ENCODE data around the gene KAZN.

DNA sequence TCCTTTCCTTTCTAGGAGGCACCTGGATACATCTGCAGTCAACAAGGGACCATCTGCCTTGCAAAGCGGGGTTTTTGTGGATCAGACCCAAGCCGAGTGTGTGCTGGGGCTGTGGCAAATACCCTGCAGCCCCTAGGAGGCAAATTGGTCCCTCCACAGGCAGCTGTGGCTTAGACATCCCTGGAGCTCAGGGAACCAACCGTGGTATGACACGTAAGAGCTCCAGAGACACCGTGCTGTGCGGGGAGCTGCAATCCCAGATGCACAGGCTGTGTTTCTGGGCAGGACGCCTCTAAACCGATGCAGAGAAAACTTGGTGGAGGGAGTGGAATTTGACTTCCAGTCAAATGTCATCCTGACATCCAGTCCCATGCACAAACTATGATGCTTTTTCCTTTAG, 141.5 kb downstream of the KAZN start:
- TF ChIP-seq, protein P1, sequence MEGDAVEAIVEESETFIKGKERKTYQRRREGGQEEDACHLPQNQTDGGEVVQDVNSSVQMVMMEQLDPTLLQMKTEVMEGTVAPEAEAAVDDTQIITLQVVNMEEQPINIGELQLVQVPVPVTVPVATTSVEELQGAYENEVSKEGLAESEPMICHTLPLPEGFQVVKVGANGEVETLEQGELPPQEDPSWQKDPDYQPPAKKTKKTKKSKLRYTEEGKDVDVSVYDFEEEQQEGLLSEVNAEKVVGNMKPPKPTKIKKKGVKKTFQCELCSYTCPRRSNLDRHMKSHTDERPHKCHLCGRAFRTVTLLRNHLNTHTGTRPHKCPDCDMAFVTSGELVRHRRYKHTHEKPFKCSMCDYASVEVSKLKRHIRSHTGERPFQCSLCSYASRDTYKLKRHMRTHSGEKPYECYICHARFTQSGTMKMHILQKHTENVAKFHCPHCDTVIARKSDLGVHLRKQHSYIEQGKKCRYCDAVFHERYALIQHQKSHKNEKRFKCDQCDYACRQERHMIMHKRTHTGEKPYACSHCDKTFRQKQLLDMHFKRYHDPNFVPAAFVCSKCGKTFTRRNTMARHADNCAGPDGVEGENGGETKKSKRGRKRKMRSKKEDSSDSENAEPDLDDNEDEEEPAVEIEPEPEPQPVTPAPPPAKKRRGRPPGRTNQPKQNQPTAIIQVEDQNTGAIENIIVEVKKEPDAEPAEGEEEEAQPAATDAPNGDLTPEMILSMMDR (IDR thresholded peaks at IDR 0.05): no peak
- no peak for TF ChIP-seq POLR2A (IDR thresholded peaks at IDR 0.05)

Data from testis (tissue), 2 donors.